ENCODE data around the gene TTC19.
"Not testable (repeated sequence)": the region's sequence is repeated elsewhere in the genome, so short reads cannot be mapped to it uniquely, and the experiment has no call there.

TTC19 gene

GRCh38 chr17:15977894-15978293, 21.7 kb upstream of the TTC19 start:
- no peaks in the 10 kb centered on the region for H3K27me3 ChIP-seq (ENCODE audit: insufficient read depth, low read length, poor library complexity)
- no peak for DNase-seq
- H3K9ac ChIP-seq (ENCODE audit: low read length) = no peak overlapping the region
- H2BK120ac ChIP-seq (ENCODE audit: low read depth, low read length) = no peak overlapping the region
- H3K18ac ChIP-seq (ENCODE audit: low read length) = no peak overlapping the region
- no peaks in the 10 kb centered on the region for H3K79me1 ChIP-seq (ENCODE audit: low read length)
- no peak overlapping the region for H3K4me3 ChIP-seq (ENCODE audit: low read length)
- H4K8ac ChIP-seq (ENCODE audit: low read depth, low read length) = no peak overlapping the region
- H3K79me2 ChIP-seq (ENCODE audit: control insufficient read depth, insufficient read depth, low read length) = no peaks in the 10 kb centered on the region
- H3K23ac ChIP-seq (ENCODE audit: low read length) = no peak overlapping the region
- no peak overlapping the region for H4K5ac ChIP-seq (ENCODE audit: low read length)
- H2BK15ac ChIP-seq (replicated peaks; ENCODE audit: low read depth) = no peak overlapping the region
- no peak overlapping the region for H3K27ac ChIP-seq (ENCODE audit: low read depth, low read length)
- H3K4ac ChIP-seq (ENCODE audit: low read depth, low read length) = no peak overlapping the region
- peaks cover 9% of the 10 kb centered on the region for H3K36me3 ChIP-seq (ENCODE audit: control insufficient read depth, insufficient read depth, low read length)
- no CpG with 5 or more reads among the region's 2 CpGs for WGBS (ENCODE audit: extremely low coverage, insufficient coverage, low lambda C conversion rate)
- H3K4me1 ChIP-seq (ENCODE audit: control insufficient read depth, low read depth, low read length) = no peaks in the 10 kb centered on the region
- no peak overlapping the region for H3K4me2 ChIP-seq (ENCODE audit: low read length)
- no peak overlapping the region for H2BK5ac ChIP-seq (ENCODE audit: low read length)
- no peak overlapping the region for H3K56ac ChIP-seq (ENCODE audit: low read length)
- H2AK5ac ChIP-seq (ENCODE audit: low read length) = no peak overlapping the region

GRCh38 chr17:15978606-15979005, 21.0 kb upstream of the TTC19 start:
- H3K18ac ChIP-seq (ENCODE audit: low read length) = no peak overlapping the region
- H3K23ac ChIP-seq (ENCODE audit: low read length) = no peak overlapping the region
- no peak for DNase-seq
- H3K9ac ChIP-seq (ENCODE audit: low read length) = no peak overlapping the region
- H2BK120ac ChIP-seq (ENCODE audit: low read depth, low read length) = no peak overlapping the region
- H3K4ac ChIP-seq (ENCODE audit: low read depth, low read length) = no peak overlapping the region
- no CpG with 5 or more reads among the region's 1 CpG for WGBS (ENCODE audit: extremely low coverage, insufficient coverage, low lambda C conversion rate)
- H3K4me2 ChIP-seq (ENCODE audit: low read length) = no peak overlapping the region
- no peak overlapping the region for H2BK15ac ChIP-seq (replicated peaks; ENCODE audit: low read depth)
- H2AK5ac ChIP-seq (ENCODE audit: low read length) = no peak overlapping the region
- H4K5ac ChIP-seq (ENCODE audit: low read length) = no peak overlapping the region
- no peak overlapping the region for H4K8ac ChIP-seq (ENCODE audit: low read depth, low read length)
- no peak overlapping the region for H2BK5ac ChIP-seq (ENCODE audit: low read length)
- no peak overlapping the region for H3K27ac ChIP-seq (ENCODE audit: low read depth, low read length)
- H3K4me1 ChIP-seq (ENCODE audit: control insufficient read depth, low read depth, low read length) = no peaks in the 10 kb centered on the region
- H3K79me1 ChIP-seq (ENCODE audit: low read length) = no peaks in the 10 kb centered on the region
- no peak overlapping the region for H3K56ac ChIP-seq (ENCODE audit: low read length)
- no peaks in the 10 kb centered on the region for H3K27me3 ChIP-seq (ENCODE audit: insufficient read depth, low read length, poor library complexity)
- no peaks in the 10 kb centered on the region for H3K79me2 ChIP-seq (ENCODE audit: control insufficient read depth, insufficient read depth, low read length)
- H3K4me3 ChIP-seq (ENCODE audit: low read length) = no peak overlapping the region
- peaks cover 9% of the 10 kb centered on the region for H3K36me3 ChIP-seq (ENCODE audit: control insufficient read depth, insufficient read depth, low read length)

- H3K4me2 ChIP-seq (ENCODE audit: low read length); H3K4me1 ChIP-seq (ENCODE audit: control insufficient read depth, low read depth, low read length); H3K27me3 ChIP-seq (ENCODE audit: insufficient read depth, low read length, poor library complexity); H2AK5ac ChIP-seq (ENCODE audit: low read length); H3K56ac ChIP-seq (ENCODE audit: low read length); H3K79me1 ChIP-seq (ENCODE audit: low read length); H3K4me3 ChIP-seq (ENCODE audit: low read length); H3K23ac ChIP-seq (ENCODE audit: low read length); DNase-seq; H4K5ac ChIP-seq (ENCODE audit: low read length); H3K36me3 ChIP-seq (ENCODE audit: control insufficient read depth, insufficient read depth, low read length); H3K4ac ChIP-seq (ENCODE audit: low read depth, low read length); H2BK5ac ChIP-seq (ENCODE audit: low read length); H3K18ac ChIP-seq (ENCODE audit: low read length); H3K79me2 ChIP-seq (ENCODE audit: control insufficient read depth, insufficient read depth, low read length); H3K27ac ChIP-seq (ENCODE audit: low read depth, low read length); H2BK120ac ChIP-seq (ENCODE audit: low read depth, low read length); H4K8ac ChIP-seq (ENCODE audit: low read depth, low read length); H3K9ac ChIP-seq (ENCODE audit: low read length); H2BK15ac ChIP-seq (replicated peaks; ENCODE audit: low read depth): not testable (repeated sequence)
- no CpG with 5 or more reads among the region's 4 CpGs for WGBS (ENCODE audit: extremely low coverage, insufficient coverage, low lambda C conversion rate)
Observed at GRCh38 chr17:15979013-15979412, 20.6 kb upstream of the TTC19 start.

- Histone ChIP-seq H4K5ac (ENCODE audit: low read length) (no peak overlapping the region), H3K9ac (ENCODE audit: low read length) (no peak overlapping the region), H2BK15ac (replicated peaks; ENCODE audit: low read depth) (no peak overlapping the region), H3K27me3 (ENCODE audit: insufficient read depth, low read length, poor library complexity) (no peaks in the 10 kb centered on the region), H2AK5ac (ENCODE audit: low read length) (no peak overlapping the region), H3K36me3 (ENCODE audit: control insufficient read depth, insufficient read depth, low read length) (peaks cover 9% of the 10 kb centered on the region), H3K79me2 (ENCODE audit: control insufficient read depth, insufficient read depth, low read length) (no peaks in the 10 kb centered on the region), H3K79me1 (ENCODE audit: low read length) (no peaks in the 10 kb centered on the region), H3K4ac (ENCODE audit: low read depth, low read length) (no peak overlapping the region), H2BK120ac (ENCODE audit: low read depth, low read length) (no peak overlapping the region), H3K56ac (ENCODE audit: low read length) (no peak overlapping the region), H3K4me2 (ENCODE audit: low read length) (no peak overlapping the region), H3K4me1 (ENCODE audit: control insufficient read depth, low read depth, low read length) (no peaks in the 10 kb centered on the region), H2BK5ac (ENCODE audit: low read length) (no peak overlapping the region), H3K27ac (ENCODE audit: low read depth, low read length) (no peak overlapping the region), H4K8ac (ENCODE audit: low read depth, low read length) (no peak overlapping the region), H3K4me3 (ENCODE audit: low read length) (no peak overlapping the region), H3K23ac (ENCODE audit: low read length) (no peak overlapping the region), H3K18ac (ENCODE audit: low read length) (no peak overlapping the region)
- DNase-seq = no peak
- WGBS (ENCODE audit: extremely low coverage, insufficient coverage, low lambda C conversion rate) = no CpG with 5 or more reads among the region's 2 CpGs
Observed at GRCh38 chr17:15981208-15981607, 18.4 kb upstream of the TTC19 start.

- Histone ChIP-seq H3K23ac (ENCODE audit: low read length) (no peak overlapping the region), H2AK5ac (ENCODE audit: low read length) (no peak overlapping the region), H3K36me3 (ENCODE audit: control insufficient read depth, insufficient read depth, low read length) (peaks cover 9% of the 10 kb centered on the region), H3K79me1 (ENCODE audit: low read length) (no peaks in the 10 kb centered on the region), H3K4ac (ENCODE audit: low read depth, low read length) (no peak overlapping the region), H2BK15ac (replicated peaks; ENCODE audit: low read depth) (no peak overlapping the region), H3K79me2 (ENCODE audit: control insufficient read depth, insufficient read depth, low read length) (no peaks in the 10 kb centered on the region), H4K8ac (ENCODE audit: low read depth, low read length) (no peak overlapping the region), H3K4me3 (ENCODE audit: low read length) (no peak overlapping the region), H3K27ac (ENCODE audit: low read depth, low read length) (no peak overlapping the region), H2BK120ac (ENCODE audit: low read depth, low read length) (no peak overlapping the region), H3K9ac (ENCODE audit: low read length) (no peak overlapping the region), H3K4me1 (ENCODE audit: control insufficient read depth, low read depth, low read length) (no peaks in the 10 kb centered on the region), H2BK5ac (ENCODE audit: low read length) (no peak overlapping the region), H3K4me2 (ENCODE audit: low read length) (no peak overlapping the region), H3K27me3 (ENCODE audit: insufficient read depth, low read length, poor library complexity) (no peaks in the 10 kb centered on the region), H3K56ac (ENCODE audit: low read length) (no peak overlapping the region), H4K5ac (ENCODE audit: low read length) (no peak overlapping the region), H3K18ac (ENCODE audit: low read length) (no peak overlapping the region)
- no CpG with 5 or more reads among the region's 5 CpGs for WGBS (ENCODE audit: extremely low coverage, insufficient coverage, low lambda C conversion rate)
- DNase-seq = peak; percentile 19
Observed at GRCh38 chr17:15981646-15982580, 17.7 kb upstream of the TTC19 start.

- no peak overlapping the region for H2BK15ac ChIP-seq (replicated peaks; ENCODE audit: low read depth)
- no peak overlapping the region for H2BK120ac ChIP-seq (ENCODE audit: low read depth, low read length)
- peaks cover 5% of the 10 kb centered on the region for H3K79me1 ChIP-seq (ENCODE audit: low read length)
- H3K27ac ChIP-seq (ENCODE audit: low read depth, low read length) = no peak overlapping the region
- H4K8ac ChIP-seq (ENCODE audit: low read depth, low read length) = no peak overlapping the region
- H3K23ac ChIP-seq (ENCODE audit: low read length) = no peak overlapping the region
- H3K4me3 ChIP-seq (ENCODE audit: low read length) = no peak overlapping the region
- no peak overlapping the region for H3K4ac ChIP-seq (ENCODE audit: low read depth, low read length)
- no peak overlapping the region for H4K5ac ChIP-seq (ENCODE audit: low read length)
- H3K18ac ChIP-seq (ENCODE audit: low read length) = no peak overlapping the region
- H3K4me2 ChIP-seq (ENCODE audit: low read length) = no peak overlapping the region
- WGBS (ENCODE audit: extremely low coverage, insufficient coverage, low lambda C conversion rate) = no CpG with 5 or more reads among the region's 6 CpGs
- H2AK5ac ChIP-seq (ENCODE audit: low read length) = no peak overlapping the region
- DNase-seq = no peak
- peaks cover 13% of the 10 kb centered on the region for H3K79me2 ChIP-seq (ENCODE audit: control insufficient read depth, insufficient read depth, low read length)
- peaks cover 3% of the 10 kb centered on the region for H3K4me1 ChIP-seq (ENCODE audit: control insufficient read depth, low read depth, low read length)
- no peak overlapping the region for H3K56ac ChIP-seq (ENCODE audit: low read length)
- H3K9ac ChIP-seq (ENCODE audit: low read length) = no peak overlapping the region
- H3K27me3 ChIP-seq (ENCODE audit: insufficient read depth, low read length, poor library complexity) = no peaks in the 10 kb centered on the region
- H2BK5ac ChIP-seq (ENCODE audit: low read length) = no peak overlapping the region
- H3K36me3 ChIP-seq (ENCODE audit: control insufficient read depth, insufficient read depth, low read length) = no peaks in the 10 kb centered on the region
Observed at GRCh38 chr17:15996322-15996721, 3.3 kb upstream of the TTC19 start.

Measured in mesendoderm (in vitro differentiated cells).